Panc1 (cell line): Measurements from ENCODE around the gene MUS81. TPM values are rescaled to one million over a fixed set of nuclear protein-coding genes. Genes with fewer than 3 reads are reported as not detected.
"Not testable (repeated sequence)": the region's sequence is repeated elsewhere in the genome, so short reads cannot be mapped to it uniquely, and the experiment has no call there.

ENCODE experiments used
- ATAC-seq: fragments of 200-7000 bp; cut with Tn5 transposase; 2 replicates; pipeline ENCODE4 v1.9.1; 2020; ENCODE audit warnings: mild to moderate bottlenecking, moderate library complexity
- BruUV-seq: library from RNA; stranded (reverse); fragments of 400-500 nt; replicated peaks from 2 replicates; lab custom pipeline; 2021; lab: Mats Ljungman, UMichigan
- CTCF ChIA-PET: fragments of 300-600 bp; sonication (Branson Sonifier 250); formaldehyde crosslinking; loops from one replicate; lab custom pipeline; 2022; ENCODE audit warnings: antibody characterized with exemption; lab: Charles Lee
- POLR2A ChIA-PET: fragments of 300-600 bp; sonication (Branson Sonifier 250); formaldehyde crosslinking; loops from one replicate; lab custom pipeline; 2022; ENCODE audit warnings: antibody characterized with exemption; lab: Charles Lee
- DNase-seq: peaks from one replicate; pipeline ENCODE4 v3.0.0-alpha.2; 2010; ENCODE audit warnings: low read depth, low spot score
- H3K27ac ChIP-seq: 2 replicates; pipeline ENCODE4 v1.5.1; 2011; ENCODE audit warnings: mild to moderate bottlenecking, low read length, inconsistent platforms
- H3K27me3 ChIP-seq: fragments of 200-500 bp; sonication (Bioruptor generic); 2 replicates; pipeline ENCODE4 v1.6.0; 2014; ENCODE audit warnings: low read length, inconsistent platforms; ENCODE audit not compliant: control insufficient read depth, insufficient read depth
- H3K36me3 ChIP-seq: fragments of 200-500 bp; sonication (Bioruptor generic); 2 replicates; pipeline ENCODE4 v1.5.1; 2014; ENCODE audit warnings: inconsistent platforms, mild to moderate bottlenecking, low read length, moderate library complexity; ENCODE audit not compliant: control insufficient read depth, insufficient read depth
- H3K4me1 ChIP-seq: 2 replicates; pipeline ENCODE4 v1.5.1; 2011; ENCODE audit warnings: inconsistent platforms, mild to moderate bottlenecking, low read length, moderate library complexity; ENCODE audit not compliant: control insufficient read depth, insufficient read depth
- H3K4me3 ChIP-seq, 2 experiments: 2 replicates each; pipeline ENCODE4 v1.5.1; 2011 to 2012; ENCODE audit warnings: low read depth in 2 of 2, low read length in 2 of 2, mild to moderate bottlenecking in 2 of 2, inconsistent platforms in 1 of 2, moderate library complexity in 1 of 2
- H3K9me3 ChIP-seq: fragments of 200-500 bp; sonication (Bioruptor generic); 2 replicates; pipeline ENCODE4 v1.5.1; 2014; ENCODE audit warnings: low read depth, mild to moderate bottlenecking, inconsistent platforms, low read length, moderate library complexity; ENCODE audit not compliant: control insufficient read depth, insufficient read depth
- POLR2AphosphoS5 ChIP-seq: IDR thresholded peaks from 2 replicates; pipeline ENCODE4 v1.6.1; 2012; ENCODE audit warnings: mild to moderate bottlenecking, low read depth, low read length, moderate library complexity
- SIN3A ChIP-seq: IDR thresholded peaks from 2 replicates; pipeline ENCODE4 v1.6.1; 2012; ENCODE audit warnings: low read depth, mild to moderate bottlenecking, low read length, moderate library complexity, borderline replicate concordance; ENCODE audit not compliant: insufficient read depth
- TCF7L2 ChIP-seq: IDR thresholded peaks from 2 replicates; pipeline ENCODE4 v1.6.1; 2011; ENCODE audit warnings: mild to moderate bottlenecking, low read depth, low read length, inconsistent platforms
- in situ Hi-C: cut with HindIII; loops from 2 replicates; pipeline ENCODE4 v1.10.0; 2016; ENCODE audit warnings: low sequenced_read_pairs, low pct_unique_long_range_greater_than_20kb
- intact Hi-C: fragments of 100-400 bp; cut with micrococcal nuclease; formaldehyde crosslinking; loops from one replicate; pipeline ENCODE4 v1.10.0; 2022; ENCODE audit not compliant: unreplicated experiment
- total RNA-seq: library from RNA; stranded (reverse); gene quantifications from one replicate; pipeline ENCODE4 v1.2.1, GENCODE V29; 2021; ENCODE audit not compliant: unreplicated experiment
- TF ChIP-seq, protein P1 (sequence below): fragments of 450-650 bp; IDR thresholded peaks from 2 replicates; pipeline ENCODE4 v1.5.1; 2017; ENCODE audit warnings: mild to moderate bottlenecking
- TF ChIP-seq, protein P2 (sequence below), 2 experiments: IDR thresholded peaks; 2 replicates each; pipeline ENCODE4 v1.6.1; 2011 to 2012; ENCODE audit warnings: low read depth in 2 of 2, control low read depth in 1 of 2, low read length in 1 of 2, mild to moderate bottlenecking in 1 of 2, moderate library complexity in 1 of 2; ENCODE audit not compliant: insufficient read depth in 1 of 2

The MUS81 gene
- total RNA-seq, 1 experiment from 2014 or later: 140 TPM

DNA sequence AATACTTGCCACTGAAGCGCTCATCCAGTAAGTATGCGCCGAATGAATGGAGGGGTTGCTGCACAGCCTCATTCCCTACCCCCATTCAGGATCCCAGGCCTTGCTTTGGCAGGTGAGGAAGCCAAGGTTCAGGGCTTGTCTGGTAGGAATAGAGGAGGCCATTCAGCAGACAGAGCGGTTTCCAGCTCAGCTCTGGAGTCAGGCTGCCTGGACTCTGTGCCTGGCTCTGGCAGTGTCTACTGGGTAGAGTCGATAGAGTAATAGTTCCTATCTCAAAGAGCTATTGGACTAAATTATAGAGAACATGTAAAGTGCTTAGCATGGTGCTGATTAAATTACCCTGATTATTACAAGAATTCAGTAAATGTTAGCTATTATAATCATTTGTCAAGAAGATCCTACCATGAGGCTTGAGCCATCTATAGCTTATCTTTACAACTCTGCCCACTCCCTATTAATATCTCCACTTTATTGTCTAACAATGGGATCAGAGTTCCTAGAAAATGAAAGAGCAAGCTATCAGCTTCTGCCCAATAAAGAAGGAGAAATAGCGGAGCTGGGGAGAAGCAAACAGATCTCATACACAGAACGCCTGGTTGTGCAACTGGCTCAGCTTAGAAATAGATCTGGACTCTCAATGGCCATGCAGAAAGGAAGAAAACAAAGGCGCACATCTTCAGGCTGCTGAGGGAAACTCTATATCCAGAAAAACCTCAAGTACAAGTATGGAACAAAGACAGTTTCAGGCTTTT, 33.1 kb upstream of the MUS81 start:
- H3K27ac ChIP-seq: no peak overlapping the region
- DNase-seq (no peak), ATAC-seq (no peak)
- ChIA-PET POLR2A (interaction anchor here (0.6 to 0.9 kb wide), 5 partner anchors 18 to 525 kb away, joined by 3 to 13 read pairs (median 7); no protein-coding TSS in a partner anchor), CTCF (interaction anchor here (0.5 to 0.6 kb wide), 3 partner anchors 75 to 164 kb away, joined by 3 to 7 read pairs (median 6); no protein-coding TSS in a partner anchor)
- H3K4me1 ChIP-seq: no peaks in the 10 kb centered on the region
- no peaks in the 10 kb centered on the region for H3K9me3 ChIP-seq
- peaks cover 6% of the 10 kb centered on the region; the same call in 1 of the 2 replicates for H3K27me3 ChIP-seq
- H3K4me3 ChIP-seq: no peak overlapping the region
- TF ChIP-seq, protein P1, sequence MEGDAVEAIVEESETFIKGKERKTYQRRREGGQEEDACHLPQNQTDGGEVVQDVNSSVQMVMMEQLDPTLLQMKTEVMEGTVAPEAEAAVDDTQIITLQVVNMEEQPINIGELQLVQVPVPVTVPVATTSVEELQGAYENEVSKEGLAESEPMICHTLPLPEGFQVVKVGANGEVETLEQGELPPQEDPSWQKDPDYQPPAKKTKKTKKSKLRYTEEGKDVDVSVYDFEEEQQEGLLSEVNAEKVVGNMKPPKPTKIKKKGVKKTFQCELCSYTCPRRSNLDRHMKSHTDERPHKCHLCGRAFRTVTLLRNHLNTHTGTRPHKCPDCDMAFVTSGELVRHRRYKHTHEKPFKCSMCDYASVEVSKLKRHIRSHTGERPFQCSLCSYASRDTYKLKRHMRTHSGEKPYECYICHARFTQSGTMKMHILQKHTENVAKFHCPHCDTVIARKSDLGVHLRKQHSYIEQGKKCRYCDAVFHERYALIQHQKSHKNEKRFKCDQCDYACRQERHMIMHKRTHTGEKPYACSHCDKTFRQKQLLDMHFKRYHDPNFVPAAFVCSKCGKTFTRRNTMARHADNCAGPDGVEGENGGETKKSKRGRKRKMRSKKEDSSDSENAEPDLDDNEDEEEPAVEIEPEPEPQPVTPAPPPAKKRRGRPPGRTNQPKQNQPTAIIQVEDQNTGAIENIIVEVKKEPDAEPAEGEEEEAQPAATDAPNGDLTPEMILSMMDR: no peak
- TF ChIP-seq TCF7L2: no peak
- intact Hi-C loops (no loop called here), in situ Hi-C loops (no loop called here)
- no peaks in the 10 kb centered on the region for H3K36me3 ChIP-seq
- no TSS peak for BruUV-seq

DNA sequence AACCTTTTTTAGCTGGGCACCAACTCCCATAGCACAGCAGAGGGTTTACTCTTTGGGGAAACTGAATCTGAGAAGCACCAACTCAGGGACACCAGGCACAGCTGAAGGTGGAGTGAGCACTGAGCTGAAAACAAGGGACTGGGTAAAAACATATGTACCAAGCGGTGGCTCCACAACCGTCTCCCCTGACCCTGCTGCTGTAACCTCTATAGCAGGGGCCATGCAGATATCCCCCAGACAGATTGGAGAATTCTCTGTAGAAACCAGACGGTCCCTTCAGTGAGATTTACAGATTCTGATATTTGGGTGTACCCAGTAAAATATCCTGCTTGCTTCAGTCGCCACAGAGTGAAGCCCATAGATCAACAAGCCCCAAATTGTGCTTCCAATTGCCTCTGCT, 30.8 kb upstream of the MUS81 start:
- BruUV-seq: no TSS peak
- CTCF ChIA-PET: interaction anchor here (0.5 kb wide), 1 partner anchor 500 kb away, joined by 3 read pairs; no protein-coding TSS in a partner anchor

DNA sequence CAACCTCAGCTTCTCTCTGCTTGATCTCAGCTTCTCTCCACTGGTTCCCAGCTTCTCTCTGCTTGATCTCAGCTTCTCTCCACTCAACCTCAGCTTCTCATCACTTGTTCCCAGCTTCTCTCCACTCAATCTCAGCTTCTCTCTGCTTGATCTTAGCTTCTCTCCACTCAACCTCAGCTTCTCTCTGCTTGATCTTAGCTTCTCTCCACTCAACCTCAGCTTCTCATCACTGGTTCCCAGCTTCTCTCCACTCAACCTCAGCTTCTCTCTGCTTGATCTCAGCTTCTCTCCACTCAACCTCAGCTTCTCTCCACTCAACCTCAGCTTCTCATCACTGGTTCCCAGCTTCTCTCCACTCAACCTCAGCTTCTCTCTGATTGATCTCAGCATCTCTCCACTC, 28.0 kb upstream of the MUS81 start:
- H3K4me3 ChIP-seq, H3K36me3 ChIP-seq, POLR2A ChIA-PET, H3K4me1 ChIP-seq, ATAC-seq, in situ Hi-C loops, H3K9me3 ChIP-seq, H3K27me3 ChIP-seq, intact Hi-C loops, CTCF ChIA-PET, DNase-seq, H3K27ac ChIP-seq, BruUV-seq: not testable (repeated sequence)

More for the DNA sequence above, 30.8 kb upstream of the MUS81 start:
- DNase-seq (no peak), ATAC-seq (no peak)
- H3K4me1 ChIP-seq: no peaks in the 10 kb centered on the region
- no peaks in the 10 kb centered on the region for H3K36me3 ChIP-seq
- no peaks in the 10 kb centered on the region for H3K9me3 ChIP-seq
- TF ChIP-seq TCF7L2: no peak
- H3K27ac ChIP-seq: no peak overlapping the region
- POLR2A ChIA-PET: no interaction called here
- intact Hi-C loops (no loop called here), in situ Hi-C loops (no loop called here)
- H3K27me3 ChIP-seq: peaks cover 6% of the 10 kb centered on the region; the same call in 1 of the 2 replicates
- H3K4me3 ChIP-seq: no peak overlapping the region

GRCh38 chr11:65833297-65834030, 26.8 kb upstream of the MUS81 start, which contains the start of gene SNX32:
Gene SNX32, plus strand, starts transcription at chr11:65833963. Its CDS starts 103 bp downstream, at chr11:65834066.
- intact Hi-C loops: no loop called here

More at GRCh38 chr11:65833297-65834030, 26.8 kb upstream of the MUS81 start, which contains the start of gene SNX32:
- no peak within 1 kb of the TSS for H3K27ac ChIP-seq
- H3K27me3 ChIP-seq: peaks cover 6% of the 10 kb centered on the region; the same call in 1 of the 2 replicates
- in situ Hi-C loops: no loop called here
- POLR2A ChIA-PET: no interaction called here
- H3K4me1 ChIP-seq: no peaks in the 10 kb centered on the region
- peak; percentile 90 for ATAC-seq
- peak within 1 kb of the TSS; percentile 13 to 21; a peak in 3 of 4 replicates for H3K4me3 ChIP-seq
- TF ChIP-seq, protein P2, sequence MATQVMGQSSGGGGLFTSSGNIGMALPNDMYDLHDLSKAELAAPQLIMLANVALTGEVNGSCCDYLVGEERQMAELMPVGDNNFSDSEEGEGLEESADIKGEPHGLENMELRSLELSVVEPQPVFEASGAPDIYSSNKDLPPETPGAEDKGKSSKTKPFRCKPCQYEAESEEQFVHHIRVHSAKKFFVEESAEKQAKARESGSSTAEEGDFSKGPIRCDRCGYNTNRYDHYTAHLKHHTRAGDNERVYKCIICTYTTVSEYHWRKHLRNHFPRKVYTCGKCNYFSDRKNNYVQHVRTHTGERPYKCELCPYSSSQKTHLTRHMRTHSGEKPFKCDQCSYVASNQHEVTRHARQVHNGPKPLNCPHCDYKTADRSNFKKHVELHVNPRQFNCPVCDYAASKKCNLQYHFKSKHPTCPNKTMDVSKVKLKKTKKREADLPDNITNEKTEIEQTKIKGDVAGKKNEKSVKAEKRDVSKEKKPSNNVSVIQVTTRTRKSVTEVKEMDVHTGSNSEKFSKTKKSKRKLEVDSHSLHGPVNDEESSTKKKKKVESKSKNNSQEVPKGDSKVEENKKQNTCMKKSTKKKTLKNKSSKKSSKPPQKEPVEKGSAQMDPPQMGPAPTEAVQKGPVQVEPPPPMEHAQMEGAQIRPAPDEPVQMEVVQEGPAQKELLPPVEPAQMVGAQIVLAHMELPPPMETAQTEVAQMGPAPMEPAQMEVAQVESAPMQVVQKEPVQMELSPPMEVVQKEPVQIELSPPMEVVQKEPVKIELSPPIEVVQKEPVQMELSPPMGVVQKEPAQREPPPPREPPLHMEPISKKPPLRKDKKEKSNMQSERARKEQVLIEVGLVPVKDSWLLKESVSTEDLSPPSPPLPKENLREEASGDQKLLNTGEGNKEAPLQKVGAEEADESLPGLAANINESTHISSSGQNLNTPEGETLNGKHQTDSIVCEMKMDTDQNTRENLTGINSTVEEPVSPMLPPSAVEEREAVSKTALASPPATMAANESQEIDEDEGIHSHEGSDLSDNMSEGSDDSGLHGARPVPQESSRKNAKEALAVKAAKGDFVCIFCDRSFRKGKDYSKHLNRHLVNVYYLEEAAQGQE (IDR thresholded peaks at IDR 0.05; ENCODE audit: insufficient read depth in 1 of 2, low read depth in 2 of 2, low read length in 1 of 2): no peak
- TF ChIP-seq TCF7L2 (no peak), POLR2AphosphoS5 (no peak), SIN3A (no peak)
- TF ChIP-seq, protein P1: no peak
- CTCF ChIA-PET: interaction anchor here (1.5 kb wide), 1 partner anchor 18 kb away, joined by 6 read pairs; no protein-coding TSS in a partner anchor
- no peak for DNase-seq
- H3K36me3 ChIP-seq: no peaks in the 10 kb centered on the region
- H3K9me3 ChIP-seq: no peaks in the 10 kb centered on the region; the same call in 1 of the 2 replicates
- no TSS peak for BruUV-seq
